GM19025 (cell line): ENCODE measurements around the gene PDE4D.
"Not testable (repeated sequence)": the region's sequence is repeated elsewhere in the genome, so short reads cannot be mapped to it uniquely, and the experiment has no call there.

ENCODE experiments used
- ATAC-seq: cut with Tn5 transposase; IDR thresholded peaks from one replicate; pipeline ENCODE4 v1.9.1; 2021; ENCODE audit warnings: mild to moderate bottlenecking, low read depth, moderate library complexity; ENCODE audit not compliant: unreplicated experiment

Gene PDE4D

DNA sequence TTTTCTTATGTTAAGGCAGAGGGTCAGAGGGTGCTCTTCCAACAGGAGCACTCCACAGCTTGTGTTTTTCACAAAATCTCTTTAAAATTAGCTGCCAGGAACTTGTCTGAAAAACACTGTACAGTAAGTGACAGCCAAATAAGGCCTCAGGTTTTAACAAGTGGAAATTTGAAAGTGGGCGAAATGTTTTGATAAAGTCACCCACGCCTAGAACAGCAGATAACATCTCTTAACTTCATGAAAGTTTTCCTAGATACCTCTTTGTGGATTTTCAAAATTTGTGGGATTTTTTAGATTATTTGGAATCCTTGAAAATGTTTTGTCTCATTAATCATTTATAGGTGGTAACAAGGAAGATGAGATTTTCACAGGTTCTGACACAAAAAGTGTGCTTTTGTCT, 121.3 kb downstream of the PDE4D start:
- no peak for ATAC-seq

DNA sequence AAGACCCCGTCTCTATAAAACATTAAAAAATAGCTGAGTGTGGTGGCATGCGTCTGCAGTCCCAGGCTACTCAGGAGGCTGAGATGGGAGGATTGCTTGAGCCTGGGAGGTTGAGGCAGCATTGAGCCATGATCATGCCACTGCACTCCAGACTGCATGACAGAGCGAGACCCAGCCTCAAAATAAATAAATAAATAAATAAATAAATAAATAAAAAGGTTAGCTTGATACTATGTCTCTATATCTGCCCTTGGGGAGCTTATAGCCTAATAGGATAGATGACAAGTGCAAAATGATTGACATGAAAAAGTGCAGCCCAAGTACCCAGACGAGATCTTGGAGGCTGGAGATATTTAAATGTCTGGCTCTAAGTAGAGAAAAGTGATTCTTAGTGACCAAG, 122.6 kb downstream of the PDE4D start:
- ATAC-seq, result no peak

DNA sequence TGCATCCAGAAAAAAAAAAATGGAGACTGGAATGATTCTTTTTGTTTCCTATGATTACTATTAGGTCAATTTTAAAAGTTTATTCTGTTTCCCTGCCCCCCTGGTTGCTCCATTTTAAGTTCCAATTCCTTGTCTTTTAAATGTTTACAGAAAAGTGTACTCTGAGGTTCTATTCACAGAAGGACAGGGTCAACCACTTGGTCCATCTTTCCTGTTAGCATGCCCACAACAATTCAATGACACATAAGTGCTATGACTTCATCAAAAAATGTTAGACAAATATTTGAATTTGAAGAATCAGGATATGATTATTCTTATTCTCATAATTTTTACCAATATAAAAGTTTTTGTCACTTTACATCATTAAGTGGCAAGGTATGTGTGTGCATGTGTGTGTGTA, 123.7 kb downstream of the PDE4D start:
- ATAC-seq, result no peak

DNA sequence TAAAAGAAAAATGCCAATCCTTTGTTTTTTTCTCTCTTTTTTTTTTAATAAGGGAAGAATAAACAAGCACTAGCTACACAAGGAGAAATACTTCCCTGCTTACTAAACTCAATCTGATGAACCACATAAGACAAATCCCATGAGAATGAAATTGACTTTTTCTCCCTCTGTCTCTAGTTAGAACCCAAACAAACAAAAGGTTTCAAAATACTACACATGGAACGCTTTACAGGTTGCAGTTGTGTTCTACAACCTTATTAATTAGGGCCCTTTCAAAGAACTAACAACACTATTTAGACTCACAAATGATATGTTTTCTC, 124.5 kb downstream of the PDE4D start:
- ATAC-seq, result no peak

DNA sequence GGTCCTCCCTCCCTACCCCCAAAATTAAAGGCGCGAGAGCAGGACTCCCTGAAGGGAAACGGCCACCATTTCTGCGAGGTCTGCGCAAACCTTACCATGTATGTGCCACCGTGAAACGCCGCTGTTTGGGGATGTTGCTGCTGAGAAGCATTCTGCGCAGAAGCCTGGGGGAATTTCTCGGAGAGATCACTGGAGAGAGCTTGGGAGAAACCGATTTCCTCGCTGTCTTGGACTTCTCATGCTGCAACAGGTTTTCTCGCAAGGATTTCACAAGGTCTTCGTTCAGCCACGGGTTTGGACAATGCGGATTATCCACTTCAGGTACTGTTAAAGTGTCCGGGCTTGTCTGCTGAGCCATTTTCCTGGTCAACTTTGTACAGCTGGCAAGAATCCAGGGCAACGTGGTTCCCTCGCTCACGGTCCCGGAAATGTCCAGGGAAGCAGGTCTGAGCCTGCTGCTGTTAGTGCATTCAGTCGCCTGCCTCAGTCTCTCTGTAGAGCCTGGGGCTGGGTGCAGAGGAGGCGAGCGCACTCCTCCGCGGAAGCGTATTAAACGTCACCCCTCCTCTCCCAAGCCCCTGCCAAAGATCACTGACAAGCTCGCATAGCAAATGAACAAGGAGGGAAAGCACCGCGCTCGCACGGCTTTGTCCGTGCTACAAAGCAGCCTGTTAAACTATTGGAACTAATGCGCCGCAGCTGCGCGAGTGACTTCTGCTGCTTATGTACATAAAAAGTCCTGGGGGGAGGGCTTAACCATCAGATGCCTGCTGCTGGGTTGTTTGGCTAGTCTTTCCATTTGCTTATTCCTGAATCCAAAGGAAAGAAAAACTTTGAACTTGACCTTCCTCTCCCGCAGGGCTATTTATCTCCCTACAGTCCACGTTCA, 125.1 kb downstream of the PDE4D start:
- ATAC-seq, result peak; percentile 63

DNA sequence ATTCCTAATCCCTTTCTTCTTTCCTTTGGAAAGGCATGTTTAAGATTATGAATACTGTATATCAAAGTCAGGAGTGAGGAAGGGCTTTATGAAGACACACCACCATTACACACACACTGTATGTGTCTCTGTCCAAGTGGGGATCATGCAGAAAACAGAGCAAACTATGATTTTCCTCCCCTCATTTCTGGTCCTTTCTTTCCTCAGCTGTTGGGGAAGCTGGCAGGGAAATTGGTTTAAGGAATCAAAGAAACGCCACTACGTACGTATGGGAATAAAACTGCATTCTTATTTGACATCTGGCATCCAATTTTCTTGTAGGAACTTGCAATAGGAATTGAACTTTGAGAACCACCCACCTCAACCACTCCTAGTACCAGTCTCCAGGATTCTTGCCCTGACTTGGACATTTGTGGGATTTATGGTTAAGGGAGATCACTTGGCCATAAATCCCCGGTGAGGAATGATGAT, 125.8 kb downstream of the PDE4D start:
- ATAC-seq, result no peak

DNA sequence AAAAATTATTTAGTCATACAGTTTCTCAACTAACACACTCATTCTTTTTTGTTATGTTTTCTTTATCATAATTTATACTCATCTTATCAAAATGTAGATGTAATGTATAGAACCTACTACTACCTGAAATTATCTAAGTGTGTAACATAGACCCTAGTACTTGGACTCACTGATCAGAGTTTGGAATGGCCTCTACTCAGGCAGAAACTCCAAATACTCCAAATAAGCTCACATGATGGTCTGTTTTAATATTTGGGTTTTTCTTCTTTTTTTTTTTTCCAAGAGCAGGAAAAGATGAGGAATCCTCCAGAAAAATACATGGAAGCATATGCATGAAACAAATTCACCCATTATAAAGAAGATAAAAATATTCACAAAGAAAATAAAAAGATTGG, 126.3 kb downstream of the PDE4D start:
- no peak for ATAC-seq

DNA sequence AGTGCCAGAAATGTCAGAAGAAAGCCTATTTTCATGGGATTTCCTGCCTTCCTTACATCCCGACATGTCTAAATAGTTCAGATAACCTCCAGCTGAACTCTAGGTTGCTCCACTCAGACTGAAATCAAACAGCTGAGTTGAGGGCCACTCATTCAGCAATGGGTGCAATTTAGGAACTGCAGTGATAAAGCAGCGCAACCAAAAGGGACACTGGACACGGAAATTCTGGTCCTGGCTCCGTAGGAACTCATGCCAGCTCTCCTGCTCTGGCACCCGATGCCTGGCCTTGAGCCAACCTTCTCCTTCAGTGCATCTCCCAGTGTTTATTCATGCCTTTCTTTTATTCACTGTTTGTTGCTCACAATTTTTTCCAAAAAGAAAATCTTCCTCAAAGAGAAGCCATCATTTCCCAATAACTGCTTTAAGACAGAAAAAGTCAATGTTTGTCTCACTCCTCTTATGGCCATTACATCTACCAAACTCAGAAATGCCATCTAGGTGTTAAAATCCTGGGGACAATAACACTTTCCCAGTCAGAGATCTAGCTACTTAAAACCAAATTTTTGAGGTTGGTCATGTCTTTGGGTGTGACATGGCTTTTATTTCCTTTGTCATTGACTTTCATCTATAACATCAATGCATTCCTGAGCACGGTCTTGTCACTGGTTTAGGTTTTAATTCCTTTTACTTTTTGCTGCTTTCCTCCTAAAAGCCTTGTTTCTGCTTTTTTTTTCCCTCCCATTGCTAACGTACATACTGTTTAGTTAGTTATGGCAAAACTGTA, 126.9 kb downstream of the PDE4D start:
- no peak for ATAC-seq

DNA sequence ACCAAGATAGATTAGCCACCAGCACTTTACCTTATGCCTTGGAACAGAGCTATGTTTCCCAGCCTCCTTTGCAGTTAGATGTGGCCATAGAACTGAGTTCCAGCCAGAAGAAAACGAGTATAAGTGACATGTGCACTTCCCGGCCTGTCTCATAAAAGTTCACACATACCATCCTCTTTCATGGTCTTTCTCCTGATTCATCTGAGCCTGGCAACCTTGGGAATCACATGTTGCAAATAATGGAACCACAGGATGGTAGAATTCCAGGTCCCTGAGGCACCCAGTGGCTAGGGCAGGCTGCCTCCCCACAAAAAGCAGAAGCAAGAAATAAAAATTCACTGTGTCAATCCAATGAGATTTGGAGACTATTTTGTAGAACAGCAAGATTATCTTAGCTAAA, 128.1 kb downstream of the PDE4D start:
- ATAC-seq, result no peak

DNA sequence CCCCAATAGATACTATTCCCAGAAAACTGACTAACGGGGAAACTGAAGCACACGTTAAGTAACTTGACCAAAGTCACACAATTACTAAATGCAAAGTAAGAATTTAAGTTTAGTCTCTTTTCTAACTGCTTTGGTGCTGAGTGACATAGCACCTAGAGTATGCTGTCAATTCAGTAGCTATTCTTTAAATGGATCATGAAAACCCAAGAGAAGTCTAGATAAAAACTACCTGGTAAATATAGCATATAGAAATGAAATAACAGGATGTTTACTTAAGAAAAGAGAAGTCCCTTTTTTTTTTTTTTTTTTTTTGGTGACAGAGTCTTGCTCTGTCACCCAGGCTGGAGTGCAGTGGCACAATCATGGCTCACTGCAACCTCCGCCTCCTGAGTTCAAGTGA, 129.2 kb downstream of the PDE4D start:
- ATAC-seq, result no peak

DNA sequence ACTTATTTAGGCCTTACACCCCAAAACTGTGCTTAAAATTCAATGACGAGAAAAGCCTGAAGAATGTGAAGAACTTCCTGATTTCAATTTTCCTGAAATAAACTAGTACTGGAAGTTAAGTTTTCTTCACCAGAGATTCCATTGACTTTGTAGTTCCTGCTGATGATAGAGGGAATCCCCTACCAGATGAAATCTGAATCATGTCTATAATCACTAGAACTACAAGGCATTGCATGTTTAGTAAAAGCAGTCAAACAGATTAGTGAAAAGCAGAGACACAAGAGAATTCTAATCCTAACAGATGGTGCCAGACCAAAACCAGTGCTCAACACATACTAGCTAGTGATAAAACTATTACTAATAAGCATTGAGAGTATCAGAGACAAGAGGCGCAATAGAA, 130.0 kb downstream of the PDE4D start:
- no peak for ATAC-seq

DNA sequence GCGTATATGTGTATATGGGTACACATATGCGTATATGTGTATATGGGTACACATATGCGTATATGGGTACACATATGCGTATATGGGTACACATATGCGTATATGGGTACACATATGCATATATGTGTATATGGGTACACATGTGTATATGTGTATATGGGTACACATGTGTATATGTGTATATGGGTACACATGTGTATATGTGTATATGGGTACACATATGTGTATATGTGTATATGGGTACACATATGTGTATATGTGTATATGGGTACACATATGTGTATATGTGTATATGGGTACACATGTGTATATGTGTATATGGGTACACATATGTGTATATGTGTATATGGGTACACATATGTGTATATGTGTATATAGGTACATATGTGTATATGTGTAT, 131.3 kb downstream of the PDE4D start:
- ATAC-seq, result not testable (repeated sequence)

DNA sequence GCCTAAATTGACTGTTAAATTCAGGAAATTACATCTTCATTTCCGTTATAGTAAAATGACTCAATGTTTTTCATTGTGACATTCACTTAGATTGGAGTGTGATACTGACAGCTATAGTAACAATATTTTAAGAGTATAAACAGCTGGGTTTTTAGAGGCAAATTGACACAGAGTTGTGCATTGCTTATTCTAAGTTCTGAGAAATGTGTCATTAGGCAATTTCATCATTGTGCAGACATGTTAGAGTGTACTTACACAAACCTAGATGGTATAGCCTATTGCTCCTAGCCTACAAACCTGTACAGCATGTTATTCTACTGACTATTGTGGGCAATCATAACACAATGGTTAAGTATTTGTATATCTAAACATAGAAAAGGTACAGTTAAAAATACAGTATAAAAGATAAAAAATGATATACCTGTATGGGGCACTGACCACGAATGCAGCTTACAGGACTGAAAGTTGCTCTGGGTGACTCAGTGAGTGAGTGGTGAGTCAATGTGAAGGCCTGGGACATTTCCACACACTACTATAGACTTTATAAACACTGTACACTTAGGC, 132.7 kb downstream of the PDE4D start:
- ATAC-seq, result no peak

DNA sequence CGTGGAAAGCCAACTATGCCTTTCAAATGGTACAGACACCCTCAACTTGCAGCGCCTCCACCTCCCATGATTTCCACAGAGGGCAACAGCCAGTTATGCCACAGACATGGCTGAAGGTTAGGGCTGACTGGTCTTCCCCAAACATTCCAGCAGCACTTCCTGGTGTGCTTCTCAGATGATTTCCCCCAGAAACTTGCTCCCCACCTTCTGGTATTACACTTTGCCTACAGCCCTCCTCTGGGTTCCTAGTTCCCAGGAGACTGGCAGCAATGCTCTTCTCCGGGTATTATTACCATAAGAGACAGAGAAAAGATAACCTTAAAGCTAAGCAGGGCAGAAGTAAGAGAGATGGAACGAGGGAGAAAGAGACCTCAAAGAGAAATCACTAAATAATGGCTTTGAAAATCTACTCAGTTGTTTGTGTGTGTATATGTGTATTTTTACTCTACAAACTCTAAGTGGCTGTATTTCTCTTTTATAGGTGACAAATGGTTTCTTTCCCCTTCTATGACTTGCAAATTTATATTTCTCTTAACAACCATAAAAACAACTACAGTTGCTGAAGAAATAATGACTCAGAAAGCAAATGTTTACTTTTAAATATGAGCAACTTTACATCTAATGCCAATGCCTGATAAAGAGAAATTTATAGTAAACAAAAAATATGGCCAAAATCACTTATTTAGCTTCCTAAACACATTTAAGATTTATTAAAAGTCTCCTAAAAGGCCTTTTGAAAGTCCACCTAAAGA, 133.8 kb downstream of the PDE4D start:
- no peak for ATAC-seq

DNA sequence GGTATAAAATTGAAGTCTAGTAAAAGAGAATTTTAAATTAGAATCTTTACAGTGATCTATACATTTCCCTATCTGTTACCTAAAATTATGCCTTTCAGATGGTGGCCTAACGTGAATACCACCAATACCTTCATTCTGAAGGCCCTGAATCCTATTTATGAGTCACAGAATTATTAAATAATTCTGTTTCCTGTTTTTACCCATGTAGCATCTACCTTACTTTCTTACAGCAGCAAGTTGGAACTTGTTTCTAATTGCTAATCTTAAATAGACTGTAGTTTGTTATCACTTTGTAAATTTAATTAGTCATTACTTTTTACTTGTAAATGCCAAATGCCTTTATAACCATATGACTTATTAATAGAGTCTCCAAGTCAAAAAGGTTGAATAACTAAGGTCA, 135.0 kb downstream of the PDE4D start:
- no peak for ATAC-seq

DNA sequence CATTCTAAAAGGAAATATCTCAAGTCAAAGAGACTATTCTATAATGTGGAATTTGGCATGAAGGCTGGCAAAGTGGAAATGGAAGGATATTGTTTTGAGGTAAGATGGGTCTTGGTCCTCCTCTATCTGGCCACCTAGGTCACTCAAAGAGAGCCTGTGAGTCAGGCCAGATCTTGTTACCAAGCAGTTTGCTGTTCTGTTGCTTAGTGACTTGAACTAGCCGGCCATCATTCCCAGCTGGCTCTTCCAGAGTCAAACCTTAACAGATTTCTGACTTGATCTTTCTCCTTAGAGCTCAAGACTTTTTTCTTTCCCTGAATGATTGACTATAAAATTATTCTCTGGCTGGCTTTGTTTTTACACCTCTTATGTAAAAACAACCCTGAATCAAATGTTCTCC, 136.1 kb downstream of the PDE4D start:
- ATAC-seq, result no peak

DNA sequence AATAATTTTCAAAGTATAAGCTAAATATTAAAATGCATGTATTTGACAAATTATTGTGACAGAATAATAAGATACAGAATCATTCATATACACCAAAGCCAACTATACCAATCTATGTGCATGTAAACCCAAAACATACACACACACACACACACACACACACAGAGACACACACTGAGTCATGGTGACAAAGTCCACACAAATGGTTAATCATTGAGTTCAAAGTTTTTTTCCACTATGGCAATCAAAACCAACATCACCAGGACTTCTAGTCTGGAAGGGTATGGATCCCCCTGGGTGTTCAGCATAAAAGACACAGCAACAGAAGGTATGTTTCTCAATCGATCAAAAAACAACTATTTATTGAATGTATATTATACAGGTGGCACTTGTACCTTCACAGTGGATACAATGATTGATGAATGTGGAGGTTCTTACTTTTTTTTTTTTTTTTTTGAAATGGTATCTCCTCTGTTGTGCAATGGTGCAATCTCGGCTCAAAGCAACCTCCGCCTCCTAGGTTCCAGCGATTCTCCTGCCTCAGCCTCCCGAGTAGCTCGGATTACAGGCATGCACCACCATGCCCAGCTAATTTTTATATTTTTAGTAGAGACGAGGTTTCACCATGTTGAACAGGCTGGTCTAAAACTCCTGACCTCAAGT, 137.0 kb downstream of the PDE4D start:
- ATAC-seq, result no peak

DNA sequence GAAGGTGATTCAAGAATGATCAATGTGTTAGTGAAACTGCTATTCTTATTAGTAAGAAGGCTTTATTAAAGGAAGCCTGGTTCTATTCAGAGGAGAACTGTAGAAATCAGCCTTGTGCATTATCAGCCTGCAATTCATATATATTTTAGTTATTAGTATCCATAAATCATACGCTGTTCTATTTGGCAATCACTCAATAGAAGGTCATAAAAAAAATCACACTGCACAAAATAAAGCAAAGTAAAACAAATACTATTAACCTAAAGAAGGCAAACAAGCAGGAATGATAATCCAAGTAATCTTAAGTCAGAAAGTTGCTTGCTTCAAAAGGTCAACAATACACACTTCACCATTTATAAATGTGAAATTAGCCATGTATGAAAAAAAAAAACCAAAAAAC, 138.1 kb downstream of the PDE4D start:
- ATAC-seq, result no peak

DNA sequence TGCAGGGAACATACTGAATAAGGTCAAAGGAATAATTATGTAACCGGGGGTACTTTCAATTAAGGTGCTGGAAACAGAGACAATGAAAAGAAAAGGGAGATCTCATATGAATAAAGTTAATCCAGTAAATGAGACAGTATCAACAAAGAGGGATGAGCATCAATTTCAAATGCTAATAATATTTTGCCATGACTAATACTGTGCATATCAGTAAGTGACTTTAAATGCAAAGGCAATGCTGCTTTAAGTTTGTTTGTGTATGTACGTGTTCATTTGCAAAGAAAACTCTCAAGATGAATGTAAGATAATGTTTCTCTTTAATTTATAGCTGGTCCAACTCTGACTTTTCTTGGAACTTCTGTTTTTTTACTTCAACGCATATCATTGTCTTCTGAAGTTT, 139.9 kb downstream of the PDE4D start:
- no peak for ATAC-seq

DNA sequence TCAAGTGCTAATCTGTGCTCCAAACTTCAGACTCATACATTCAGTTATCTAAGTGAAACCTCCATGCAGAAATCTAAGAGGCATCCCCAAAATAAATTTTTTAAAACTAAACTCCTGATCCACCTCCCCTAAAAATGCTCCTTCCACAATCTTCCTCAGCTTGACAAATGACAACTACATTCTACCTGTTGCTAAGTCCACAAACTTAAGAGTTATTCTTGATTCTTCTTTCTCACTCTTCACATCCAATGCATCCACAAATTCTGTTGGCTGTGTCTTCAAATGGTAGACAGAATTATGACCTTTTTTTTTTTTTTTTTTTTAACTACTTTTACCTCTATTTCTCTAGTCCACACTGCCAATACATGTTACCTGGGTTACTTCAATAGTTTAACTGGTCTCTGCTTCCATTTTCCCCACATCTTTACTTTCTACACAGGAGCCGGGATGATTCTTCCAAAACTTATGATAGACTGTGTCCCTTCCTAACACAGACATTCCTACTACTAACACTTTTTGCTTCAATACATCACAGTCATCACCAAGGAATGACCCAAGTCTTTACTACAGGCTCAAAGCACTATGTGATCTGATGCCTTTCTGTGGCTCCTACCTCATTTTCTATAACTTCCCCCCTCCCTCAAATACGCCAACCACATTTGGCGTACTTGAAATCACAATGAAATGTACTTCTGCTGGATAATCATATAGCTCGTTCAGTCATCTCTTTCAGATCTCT, 143.6 kb downstream of the PDE4D start:
- no peak for ATAC-seq
